HG02623 (cell line): Measurements from ENCODE around the gene C12orf75.

Source experiments
- ATAC-seq: cut with Tn5 transposase; IDR thresholded peaks from one replicate; pipeline ENCODE4 v1.9.1; 2021; ENCODE audit warnings: moderate library complexity; ENCODE audit not compliant: unreplicated experiment

C12orf75 gene

GRCh38 chr12:105409279-105409678 is 78.8 kb downstream of the C12orf75 start:
- no peak for ATAC-seq

GRCh38 chr12:105409801-105410471 is 79.4 kb downstream of the C12orf75 start:
- no peak for ATAC-seq

GRCh38 chr12:105413911-105414487 is 83.5 kb downstream of the C12orf75 start:
- ATAC-seq, result no peak

GRCh38 chr12:105417732-105418131 is 87.2 kb downstream of the C12orf75 start:
- no peak for ATAC-seq

GRCh38 chr12:105418229-105418628 is 87.7 kb downstream of the C12orf75 start:
- no peak for ATAC-seq

GRCh38 chr12:105418821-105419291 is 88.4 kb downstream of the C12orf75 start:
- no peak for ATAC-seq

- ATAC-seq, result no peak
Observed at GRCh38 chr12:105419606-105420005, 89.1 kb downstream of the C12orf75 start.

GRCh38 chr12:105420046-105420445 is 89.6 kb downstream of the C12orf75 start:
- ATAC-seq, result no peak

- ATAC-seq, result no peak
Observed at GRCh38 chr12:105420659-105421240, 90.3 kb downstream of the C12orf75 start.
